Activated naive CD4-positive, alpha-beta T cell treated with anti-CD3 and anti-CD28 coated beads, Interleukin-2, amount 10 ng/mL, durations not matched to agents 7 days and 5 days (primary cell): ENCODE results near the gene PANX3.

Experiments
- CTCF ChIA-PET: fragments of 350-600 bp; sonication (Branson Sonifier 250); formaldehyde crosslinking; loops from one replicate; lab custom pipeline; 2021; ENCODE audit warnings: antibody characterized with exemption; lab: Charles Lee
- DNase-seq: peaks from one replicate; pipeline ENCODE4 v3.0.0-alpha.2; 2020
- H3K27ac Mint-ChIP-seq: one replicate; pipeline ENCODE4 v1.8.0; 2021; ENCODE audit warnings: mild to moderate bottlenecking, moderate library complexity, mixed read lengths
- H3K27me3 Mint-ChIP-seq: one replicate; pipeline ENCODE4 v1.8.0; 2021; ENCODE audit warnings: mild to moderate bottlenecking, mixed read lengths
- H3K36me3 Mint-ChIP-seq: one replicate; pipeline ENCODE4 v1.8.0; 2021; ENCODE audit warnings: mixed read lengths
- H3K4me1 Mint-ChIP-seq: one replicate; pipeline ENCODE4 v1.8.0; 2021; ENCODE audit warnings: mixed read lengths
- H3K4me3 Mint-ChIP-seq: one replicate; pipeline ENCODE4 v1.8.0; 2021; ENCODE audit warnings: mild to moderate bottlenecking, moderate library complexity, mixed read lengths
- H3K9me3 Mint-ChIP-seq: one replicate; pipeline ENCODE4 v1.8.0; 2021; ENCODE audit warnings: mixed read lengths

PANX3 gene

DNA sequence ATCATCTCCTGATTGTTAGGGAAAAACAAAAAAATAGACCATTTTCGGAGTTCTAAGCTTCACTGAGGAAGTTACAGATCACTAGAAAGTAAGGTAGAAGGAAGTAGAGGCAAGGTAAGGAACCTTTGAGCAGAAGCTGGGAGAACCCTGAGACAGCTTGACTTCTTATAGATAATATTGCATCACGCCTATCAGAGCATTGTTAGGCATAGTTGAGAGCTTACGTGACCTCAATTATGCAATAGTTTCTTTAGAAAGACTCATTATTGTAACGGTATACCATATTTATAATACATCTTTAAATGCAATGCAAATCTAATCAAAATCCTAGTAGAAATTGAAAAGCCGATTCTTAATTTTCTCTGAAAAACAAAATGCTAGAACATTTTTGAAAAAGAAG lies 16.3 kb downstream of the PANX3 start:
- Mint-ChIP-seq H3K9me3 (no peaks in the 10 kb centered on the region), H3K36me3 (peaks cover 49% of the 10 kb centered on the region), H3K4me1 (peaks cover 16% of the 10 kb centered on the region), H3K27me3 (peaks cover 3% of the 10 kb centered on the region), H3K4me3 (no peak overlapping the region), H3K27ac (no peak overlapping the region)
- CTCF ChIA-PET, result interaction anchor here (1.5 kb wide), 1 partner anchor 15 kb away, joined by 3 read pairs; no protein-coding TSS in a partner anchor
- DNase-seq, result no peak

DNA sequence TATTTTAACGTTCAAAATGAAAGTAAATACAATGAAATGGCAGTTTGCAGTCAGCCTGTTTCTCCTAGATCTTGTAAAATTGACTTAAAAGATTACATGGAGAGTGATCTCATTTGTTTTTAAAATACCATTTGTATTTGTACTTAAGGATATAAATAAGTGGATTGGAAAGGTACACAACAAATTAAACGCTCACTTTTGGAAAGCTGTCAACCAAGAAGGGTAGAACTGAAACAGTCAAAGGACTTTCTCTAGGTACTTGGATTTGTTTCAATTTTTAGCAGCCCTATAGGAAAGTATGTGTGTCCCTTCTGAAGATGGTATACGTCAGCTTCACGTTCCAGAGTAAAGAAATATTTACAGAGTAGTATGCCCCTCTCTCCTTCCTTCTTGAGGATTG lies 18.7 kb downstream of the PANX3 start:
- CTCF ChIA-PET, result interaction anchor here (1.5 to 1.6 kb wide), 2 partner anchors 12 to 14 kb away, joined by 4 to 5 read pairs; no protein-coding TSS in a partner anchor
- no peak for DNase-seq
- no peak overlapping the region for H3K27ac Mint-ChIP-seq
- peaks cover 58% of the 10 kb centered on the region for H3K36me3 Mint-ChIP-seq
- H3K27me3 Mint-ChIP-seq, result no peaks in the 10 kb centered on the region
- H3K4me1 Mint-ChIP-seq, result peaks cover under 1% of the 10 kb centered on the region
- H3K4me3 Mint-ChIP-seq, result no peak overlapping the region
- no peaks in the 10 kb centered on the region for H3K9me3 Mint-ChIP-seq

DNA sequence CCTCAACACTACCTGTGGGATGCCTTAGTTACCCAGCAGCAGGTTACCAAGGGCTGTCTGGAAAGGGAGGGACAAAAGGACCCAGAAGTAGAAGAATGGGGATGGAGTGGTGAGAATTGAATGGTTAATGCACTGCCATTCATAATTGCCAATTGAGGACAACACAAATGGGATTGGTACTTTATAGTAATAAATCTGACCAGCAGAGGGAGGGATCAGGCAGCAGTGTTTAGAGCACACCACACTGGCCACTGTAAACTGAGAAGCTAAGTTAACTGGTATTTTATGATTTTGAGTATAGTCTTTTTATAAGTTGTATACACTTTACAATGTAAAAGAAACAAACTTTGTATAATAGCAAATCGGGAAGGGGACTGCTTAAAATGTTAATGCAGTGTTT lies 22.1 kb downstream of the PANX3 start:
- H3K27ac Mint-ChIP-seq, result no peak overlapping the region
- no peaks in the 10 kb centered on the region for H3K4me1 Mint-ChIP-seq
- H3K27me3 Mint-ChIP-seq, result no peaks in the 10 kb centered on the region
- CTCF ChIA-PET, result interaction anchor here (1.0 to 1.7 kb wide), 4 partner anchors 9 to 243 kb away, joined by 3 to 6 read pairs (median 4); no protein-coding TSS in a partner anchor
- peaks cover 56% of the 10 kb centered on the region for H3K36me3 Mint-ChIP-seq
- no peak overlapping the region for H3K4me3 Mint-ChIP-seq
- H3K9me3 Mint-ChIP-seq, result no peaks in the 10 kb centered on the region
- DNase-seq, result no peak

DNA sequence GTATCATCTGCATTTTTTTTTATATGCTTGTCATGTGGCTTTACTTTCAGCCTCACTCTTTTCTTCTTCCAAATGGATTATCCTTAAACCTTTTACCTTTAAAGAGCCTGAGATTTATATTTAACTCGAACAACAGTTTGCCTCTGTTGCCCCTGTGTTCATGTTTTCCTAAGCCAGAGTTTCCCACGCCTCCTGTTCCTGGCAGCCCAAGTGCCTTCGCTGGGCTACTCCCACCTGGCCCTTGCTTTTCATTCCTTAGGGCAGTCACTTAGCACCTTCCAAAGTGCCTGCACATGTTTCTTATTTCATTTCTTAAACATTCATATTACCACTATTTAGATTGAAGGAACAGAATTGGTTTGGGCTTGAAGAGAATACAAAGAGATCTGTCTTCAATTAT lies 24.7 kb downstream of the PANX3 start:
- H3K9me3 Mint-ChIP-seq, result no peaks in the 10 kb centered on the region
- H3K27ac Mint-ChIP-seq, result no peak overlapping the region
- H3K4me3 Mint-ChIP-seq, result no peak overlapping the region
- H3K4me1 Mint-ChIP-seq, result no peaks in the 10 kb centered on the region
- peaks cover 46% of the 10 kb centered on the region for H3K36me3 Mint-ChIP-seq
- CTCF ChIA-PET, result no interaction called here
- H3K27me3 Mint-ChIP-seq, result no peaks in the 10 kb centered on the region
- no peak for DNase-seq

DNA sequence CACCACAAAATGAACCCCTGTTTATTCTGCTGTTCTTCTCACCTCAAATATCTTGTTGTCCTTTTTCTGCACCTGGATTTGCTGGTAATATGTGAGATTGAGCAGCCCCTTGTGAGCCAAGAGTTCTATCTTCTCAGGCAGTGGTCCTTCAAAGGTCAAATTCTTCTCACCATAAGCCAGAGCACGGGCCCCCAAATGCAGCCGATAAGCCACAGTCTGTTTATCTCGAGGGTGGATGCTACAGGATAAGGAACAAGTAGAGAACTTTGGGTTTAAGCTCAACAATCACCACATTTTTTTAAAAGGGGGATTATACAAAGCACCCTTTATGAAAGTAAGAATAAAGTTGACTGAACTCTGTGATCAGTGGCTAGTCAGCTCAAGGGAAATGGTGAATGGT lies 27.3 kb downstream of the PANX3 start:
- CTCF ChIA-PET, result interaction anchor here (0.6 to 1.6 kb wide), 3 partner anchors 10 to 1829 kb away, joined by 3 read pairs; no protein-coding TSS in a partner anchor
- H3K4me1 Mint-ChIP-seq, result no peaks in the 10 kb centered on the region
- H3K36me3 Mint-ChIP-seq, result peaks cover 30% of the 10 kb centered on the region
- no peak overlapping the region for H3K4me3 Mint-ChIP-seq
- H3K9me3 Mint-ChIP-seq, result no peaks in the 10 kb centered on the region
- no peaks in the 10 kb centered on the region for H3K27me3 Mint-ChIP-seq
- H3K27ac Mint-ChIP-seq, result peak overlapping the region; percentile 5
- DNase-seq, result no peak

DNA sequence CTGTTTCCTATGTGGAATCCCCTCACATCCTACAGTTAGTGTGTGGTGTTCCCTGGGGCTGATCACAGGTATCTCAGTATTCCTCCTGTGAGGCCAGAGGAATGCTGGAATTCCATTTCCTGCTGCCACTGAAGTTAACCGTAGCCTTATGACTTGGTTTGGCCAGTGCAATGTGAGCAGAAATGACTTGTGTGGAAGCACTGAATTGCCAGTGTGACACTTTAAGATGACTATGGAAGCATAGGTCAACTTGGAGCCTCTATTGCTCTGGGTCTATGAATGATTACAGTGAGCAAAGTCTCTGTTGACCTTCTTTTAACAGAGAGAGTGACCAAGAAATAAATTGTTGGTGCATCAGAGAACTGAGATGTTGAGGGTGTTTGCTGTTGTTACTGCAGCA lies 28.0 kb downstream of the PANX3 start:
- DNase-seq, result no peak
- H3K36me3 Mint-ChIP-seq, result peaks cover 25% of the 10 kb centered on the region
- no peaks in the 10 kb centered on the region for H3K4me1 Mint-ChIP-seq
- H3K27ac Mint-ChIP-seq, result no peak overlapping the region
- H3K4me3 Mint-ChIP-seq, result no peak overlapping the region
- no peaks in the 10 kb centered on the region for H3K9me3 Mint-ChIP-seq
- CTCF ChIA-PET, result interaction anchor here (1.1 to 1.2 kb wide), 2 partner anchors 107 to 228 kb away, joined by 3 read pairs; no protein-coding TSS in a partner anchor
- H3K27me3 Mint-ChIP-seq, result no peaks in the 10 kb centered on the region

DNA sequence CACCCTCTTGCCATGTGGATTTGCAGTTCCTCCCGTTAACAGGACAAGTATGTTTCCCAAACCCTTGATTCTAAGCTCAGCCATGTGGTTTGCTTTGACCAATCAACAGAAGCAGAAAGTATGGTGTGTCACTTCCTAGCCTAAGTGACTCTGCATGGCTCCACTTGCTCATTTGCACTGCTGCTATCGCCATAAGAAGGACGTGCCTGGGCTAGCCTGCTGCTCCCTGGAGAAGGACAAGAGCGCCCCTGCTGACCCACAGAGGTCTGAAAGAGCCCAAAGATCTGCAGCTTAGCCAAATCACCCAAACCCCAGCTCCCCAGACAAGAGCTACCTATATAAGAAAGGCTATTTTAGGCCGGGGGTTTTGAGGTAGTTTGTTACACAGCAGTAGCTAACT lies 29.4 kb downstream of the PANX3 start:
- no peak overlapping the region for H3K4me3 Mint-ChIP-seq
- CTCF ChIA-PET, result interaction anchor here (0.8 to 1.2 kb wide), 2 partner anchors 9 to 201 kb away, joined by 3 read pairs; no protein-coding TSS in a partner anchor
- no peaks in the 10 kb centered on the region for H3K9me3 Mint-ChIP-seq
- H3K27ac Mint-ChIP-seq, result no peak overlapping the region
- no peaks in the 10 kb centered on the region for H3K4me1 Mint-ChIP-seq
- H3K27me3 Mint-ChIP-seq, result no peaks in the 10 kb centered on the region
- DNase-seq, result no peak
- peaks cover 20% of the 10 kb centered on the region for H3K36me3 Mint-ChIP-seq

DNA sequence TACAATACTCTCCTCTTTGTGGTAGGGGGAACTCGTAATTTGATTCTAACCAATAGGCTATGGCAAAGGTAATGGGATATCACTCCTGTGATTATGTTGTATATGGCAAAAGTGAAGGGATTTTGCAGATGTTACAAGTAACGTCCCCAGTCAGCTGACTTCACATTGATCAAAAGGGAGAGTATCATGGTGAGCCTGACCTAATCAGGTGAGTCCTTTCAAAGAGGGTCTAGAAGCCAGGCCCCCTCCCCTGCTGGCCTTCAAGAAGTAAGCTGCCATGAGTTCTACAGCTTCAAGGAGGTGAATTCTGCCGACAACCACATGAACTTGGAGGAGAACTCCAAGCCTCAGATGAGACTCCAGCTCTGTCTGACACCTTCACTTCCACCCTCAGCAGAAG lies 31.4 kb downstream of the PANX3 start:
- Mint-ChIP-seq H3K27me3 (no peaks in the 10 kb centered on the region), H3K27ac (no peak overlapping the region)
- CTCF ChIA-PET, result interaction anchor here (0.7 to 4.6 kb wide), 7 partner anchors 15 to 195 kb away, joined by 3 to 33 read pairs (median 3); no protein-coding TSS in a partner anchor

DNA sequence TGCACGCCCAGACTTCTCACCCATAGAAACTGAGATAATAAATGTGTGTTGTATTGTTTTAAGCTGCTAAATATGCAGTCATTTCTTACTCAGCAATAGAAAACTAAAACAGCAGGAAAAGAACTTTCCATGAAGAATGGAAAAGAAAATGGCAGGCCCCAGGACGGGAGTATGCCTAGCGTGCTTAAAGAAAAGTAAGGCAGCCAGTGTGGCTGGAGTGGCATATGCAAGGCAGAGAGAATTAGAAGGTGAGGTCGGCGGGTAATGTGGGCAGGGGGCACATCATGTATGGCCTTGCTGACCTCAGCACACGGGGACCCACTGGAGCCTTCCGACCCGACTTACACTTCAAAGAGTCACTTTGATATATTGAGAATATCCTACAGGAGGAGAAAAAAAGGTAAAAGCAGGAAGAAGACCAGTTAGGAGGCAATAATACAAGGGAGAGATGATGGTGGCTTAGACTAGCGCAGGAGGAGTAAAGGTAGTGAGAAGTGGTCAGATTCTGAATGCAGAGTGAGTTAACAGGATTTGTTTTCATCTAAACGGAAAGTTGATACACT lies 31.9 kb downstream of the PANX3 start:
- CTCF ChIA-PET, result interaction anchor here (0.7 to 4.6 kb wide), 9 partner anchors 15 to 194 kb away, joined by 3 to 33 read pairs (median 4); partner anchors contain the start of genes ESAM and TBRG1
- no peak for DNase-seq
- H3K27ac Mint-ChIP-seq, result no peak overlapping the region

More for the DNA sequence above, 31.4 kb downstream of the PANX3 start:
- no peaks in the 10 kb centered on the region for H3K9me3 Mint-ChIP-seq
- no peaks in the 10 kb centered on the region for H3K4me1 Mint-ChIP-seq
- H3K4me3 Mint-ChIP-seq, result no peak overlapping the region
- no peak for DNase-seq
- H3K36me3 Mint-ChIP-seq, result peaks cover 7% of the 10 kb centered on the region

DNA sequence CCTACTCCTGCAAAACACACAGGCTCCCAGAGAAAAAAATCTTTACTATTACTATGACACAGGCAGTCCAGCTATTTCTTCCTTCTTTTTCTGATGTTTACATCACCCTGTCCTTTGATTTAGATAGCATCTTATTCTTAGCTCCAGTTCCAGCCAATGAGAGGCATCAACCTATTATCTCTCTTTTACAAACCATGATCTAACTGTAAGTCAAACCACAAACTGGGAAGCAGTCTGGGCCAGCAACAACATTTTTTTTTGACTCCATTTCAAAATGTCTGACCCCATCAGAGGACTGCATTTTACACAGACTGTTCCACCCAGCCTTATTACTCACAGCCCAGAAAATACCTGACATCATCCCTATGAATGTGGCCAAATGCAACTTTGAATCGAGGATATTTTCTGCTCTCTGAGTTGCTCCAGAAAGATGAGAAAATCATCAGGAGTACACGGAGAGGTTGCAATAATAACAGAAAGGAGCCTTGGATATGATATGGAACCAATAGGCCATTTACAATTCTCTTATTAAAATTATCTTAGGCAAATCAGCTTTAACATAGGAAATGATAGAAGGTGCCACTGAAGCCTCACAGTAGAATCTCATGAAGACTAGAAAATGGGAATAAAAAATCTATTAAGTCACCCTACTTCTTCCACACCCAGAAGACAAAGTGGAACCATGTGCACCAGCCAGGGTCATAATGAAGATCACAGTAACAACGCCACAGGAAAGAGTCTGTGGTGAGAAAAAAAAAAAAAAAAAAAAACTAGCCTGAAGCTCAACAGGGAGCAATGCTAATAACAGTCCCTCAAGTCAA lies 32.6 kb downstream of the PANX3 start:
- H3K27ac Mint-ChIP-seq, result no peak overlapping the region
- no peak for DNase-seq
- H3K9me3 Mint-ChIP-seq, result no peaks in the 10 kb centered on the region
- no peaks in the 10 kb centered on the region for H3K4me1 Mint-ChIP-seq
- CTCF ChIA-PET, result interaction anchor here (0.6 to 4.6 kb wide), 14 partner anchors 10 to 222 kb away, joined by 3 to 33 read pairs (median 4); partner anchors contain the start of genes ESAM and TBRG1
- H3K27me3 Mint-ChIP-seq, result no peaks in the 10 kb centered on the region
- peaks cover 1% of the 10 kb centered on the region for H3K36me3 Mint-ChIP-seq
- H3K4me3 Mint-ChIP-seq, result no peak overlapping the region

More for the DNA sequence above, 31.9 kb downstream of the PANX3 start:
- H3K9me3 Mint-ChIP-seq, result no peaks in the 10 kb centered on the region
- H3K27me3 Mint-ChIP-seq, result no peaks in the 10 kb centered on the region
- no peaks in the 10 kb centered on the region for H3K4me1 Mint-ChIP-seq
- peaks cover 7% of the 10 kb centered on the region for H3K36me3 Mint-ChIP-seq
- H3K4me3 Mint-ChIP-seq, result no peak overlapping the region

DNA sequence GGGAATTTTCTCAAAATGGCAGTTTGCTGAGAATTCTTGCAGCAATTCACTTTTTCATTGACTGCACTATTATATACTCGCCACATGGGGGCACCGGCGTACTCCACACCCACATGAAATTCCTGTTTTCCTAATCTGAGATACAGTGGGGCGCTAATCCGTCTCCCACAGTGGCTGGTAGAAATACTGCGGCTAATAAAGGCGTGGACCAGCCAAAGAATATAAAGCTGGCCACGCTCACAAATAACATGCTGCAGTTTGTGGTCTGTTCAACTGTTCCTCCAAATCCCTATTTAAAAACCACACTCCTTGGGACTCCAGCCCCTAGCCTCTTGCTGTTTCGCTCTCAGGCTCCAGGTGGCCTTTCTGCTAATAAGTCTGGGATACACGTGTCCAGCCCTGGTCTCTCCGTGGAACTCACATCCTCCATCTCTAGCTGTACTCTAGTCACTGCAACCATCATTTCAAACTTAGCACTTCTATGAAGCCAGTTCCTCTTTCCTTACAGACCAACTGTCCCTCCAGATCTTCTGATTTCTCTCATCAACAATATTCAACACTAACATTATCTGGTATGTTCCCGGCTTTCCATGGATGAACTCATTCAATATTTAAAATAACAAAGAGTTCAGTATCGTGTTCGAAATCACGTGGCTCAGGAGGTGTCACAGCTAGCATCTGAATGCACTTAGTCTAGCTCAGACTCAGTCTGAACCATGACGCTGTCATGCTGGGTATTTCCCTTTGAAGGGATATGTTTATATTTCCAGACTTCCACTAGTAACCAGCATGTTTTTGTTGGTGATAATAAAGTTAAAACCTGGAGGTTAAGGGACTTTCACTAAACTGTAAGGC lies 33.4 kb downstream of the PANX3 start:
- Mint-ChIP-seq H3K36me3 (no peaks in the 10 kb centered on the region), H3K9me3 (no peaks in the 10 kb centered on the region), H3K4me3 (no peak overlapping the region), H3K27me3 (no peaks in the 10 kb centered on the region), H3K27ac (no peak overlapping the region), H3K4me1 (no peaks in the 10 kb centered on the region)
- peak; percentile 33 for DNase-seq
- CTCF ChIA-PET, result interaction anchor here (0.6 to 4.6 kb wide), 19 partner anchors 10 to 497 kb away, joined by 3 to 33 read pairs (median 4); partner anchors contain the start of genes ESAM and TBRG1

DNA sequence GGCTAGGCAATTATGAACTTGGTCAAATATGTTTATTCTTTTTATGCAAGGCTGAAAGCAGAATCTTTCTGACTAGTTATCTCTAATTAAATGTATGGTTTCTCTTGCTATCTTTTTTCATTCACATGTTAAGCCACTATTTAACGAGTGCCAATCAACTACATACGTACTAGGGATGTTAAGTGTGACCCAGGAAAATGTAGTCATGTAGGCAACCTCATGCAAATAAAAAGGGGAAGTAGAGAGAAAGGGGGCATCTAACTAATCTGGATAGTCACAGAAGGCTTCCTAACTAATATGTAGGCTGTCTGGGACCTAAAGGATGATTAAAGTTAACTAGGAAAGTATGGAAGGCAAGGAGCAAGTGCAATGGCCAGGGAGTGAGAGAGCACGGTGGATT lies 34.9 kb downstream of the PANX3 start:
- Mint-ChIP-seq H3K4me3 (no peak overlapping the region), H3K27ac (no peak overlapping the region), H3K9me3 (no peaks in the 10 kb centered on the region), H3K36me3 (no peaks in the 10 kb centered on the region), H3K27me3 (no peaks in the 10 kb centered on the region), H3K4me1 (no peaks in the 10 kb centered on the region)
- CTCF ChIA-PET, result interaction anchor here (0.9 to 4.6 kb wide), 2 partner anchors 17 to 191 kb away, joined by 3 to 33 read pairs; no protein-coding TSS in a partner anchor
- no peak for DNase-seq

DNA sequence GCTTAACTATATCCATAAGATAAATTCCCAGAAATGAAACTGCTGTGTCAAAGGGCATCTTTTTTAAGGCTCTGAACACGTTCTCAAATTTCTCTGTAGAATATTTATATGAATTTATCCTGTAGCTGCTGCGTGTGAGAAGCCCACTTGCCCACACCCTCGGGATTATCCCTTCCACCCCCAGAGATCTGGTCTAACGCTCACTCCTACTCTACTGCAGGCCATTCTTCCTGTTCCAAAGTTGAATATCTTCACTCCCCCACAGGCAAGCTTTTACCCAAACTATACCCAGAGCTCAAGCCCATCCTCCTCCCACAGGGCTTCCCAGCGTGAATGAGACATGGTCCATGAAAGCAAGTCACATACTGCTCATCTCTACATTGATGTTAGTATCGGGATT lies 37.4 kb downstream of the PANX3 start:
- H3K27ac Mint-ChIP-seq, result no peak overlapping the region
- CTCF ChIA-PET, result interaction anchor here (0.9 to 1.3 kb wide), 2 partner anchors 10 to 20 kb away, joined by 3 read pairs; no protein-coding TSS in a partner anchor
- no peaks in the 10 kb centered on the region for H3K4me1 Mint-ChIP-seq
- no peak overlapping the region for H3K4me3 Mint-ChIP-seq
- H3K9me3 Mint-ChIP-seq, result no peaks in the 10 kb centered on the region
- H3K36me3 Mint-ChIP-seq, result no peaks in the 10 kb centered on the region
- no peaks in the 10 kb centered on the region for H3K27me3 Mint-ChIP-seq
- no peak for DNase-seq
